ACC112 (cell line): Measurements from ENCODE around the gene GABARAPL2.
"Not testable (repeated sequence)": the region's sequence is repeated elsewhere in the genome, so short reads cannot be mapped to it uniquely, and the experiment has no call there.

ENCODE experiments used
- H2AFZ ChIP-seq: fragments of 200-600 bp; sonication (generic); one replicate; pipeline ENCODE4 v1.6.0; 2017; ENCODE audit warnings: antibody characterized with exemption, low read length; ENCODE audit not compliant: unreplicated experiment
- H3K27ac ChIP-seq: fragments of 200-600 bp; sonication (generic); 2 replicates; pipeline ENCODE4 v1.5.1; 2014; ENCODE audit warnings: low read depth, mild to moderate bottlenecking, antibody characterized with exemption, low read length, moderate library complexity
- H3K27me3 ChIP-seq: fragments of 200-600 bp; sonication (generic); 2 replicates; pipeline ENCODE4 v1.6.1; 2014; ENCODE audit warnings: mild to moderate bottlenecking, antibody characterized with exemption, low read length, moderate library complexity, mixed read lengths; ENCODE audit not compliant: insufficient read depth
- H3K36me3 ChIP-seq: fragments of 200-600 bp; sonication (generic); 2 replicates; pipeline ENCODE4 v1.6.1; 2016; ENCODE audit warnings: mild to moderate bottlenecking, antibody characterized with exemption, low read length, moderate library complexity, mixed read lengths; ENCODE audit not compliant: insufficient read depth
- H3K4me1 ChIP-seq: fragments of 200-600 bp; sonication (generic); one replicate; pipeline ENCODE4 v1.6.1; 2016; ENCODE audit warnings: low read length, mixed read lengths; ENCODE audit not compliant: insufficient read depth, unreplicated experiment, control insufficient read depth
- H3K4me3 ChIP-seq: fragments of 200-600 bp; sonication (generic); 2 replicates; pipeline ENCODE4 v1.5.1; 2014; ENCODE audit warnings: mild to moderate bottlenecking, low read depth, low read length
- H3K79me2 ChIP-seq: fragments of 200-600 bp; sonication (generic); one replicate; pipeline ENCODE4 v1.6.0; 2016; ENCODE audit warnings: low read length; ENCODE audit not compliant: control insufficient read depth, unreplicated experiment, insufficient read depth

GABARAPL2 gene

DNA sequence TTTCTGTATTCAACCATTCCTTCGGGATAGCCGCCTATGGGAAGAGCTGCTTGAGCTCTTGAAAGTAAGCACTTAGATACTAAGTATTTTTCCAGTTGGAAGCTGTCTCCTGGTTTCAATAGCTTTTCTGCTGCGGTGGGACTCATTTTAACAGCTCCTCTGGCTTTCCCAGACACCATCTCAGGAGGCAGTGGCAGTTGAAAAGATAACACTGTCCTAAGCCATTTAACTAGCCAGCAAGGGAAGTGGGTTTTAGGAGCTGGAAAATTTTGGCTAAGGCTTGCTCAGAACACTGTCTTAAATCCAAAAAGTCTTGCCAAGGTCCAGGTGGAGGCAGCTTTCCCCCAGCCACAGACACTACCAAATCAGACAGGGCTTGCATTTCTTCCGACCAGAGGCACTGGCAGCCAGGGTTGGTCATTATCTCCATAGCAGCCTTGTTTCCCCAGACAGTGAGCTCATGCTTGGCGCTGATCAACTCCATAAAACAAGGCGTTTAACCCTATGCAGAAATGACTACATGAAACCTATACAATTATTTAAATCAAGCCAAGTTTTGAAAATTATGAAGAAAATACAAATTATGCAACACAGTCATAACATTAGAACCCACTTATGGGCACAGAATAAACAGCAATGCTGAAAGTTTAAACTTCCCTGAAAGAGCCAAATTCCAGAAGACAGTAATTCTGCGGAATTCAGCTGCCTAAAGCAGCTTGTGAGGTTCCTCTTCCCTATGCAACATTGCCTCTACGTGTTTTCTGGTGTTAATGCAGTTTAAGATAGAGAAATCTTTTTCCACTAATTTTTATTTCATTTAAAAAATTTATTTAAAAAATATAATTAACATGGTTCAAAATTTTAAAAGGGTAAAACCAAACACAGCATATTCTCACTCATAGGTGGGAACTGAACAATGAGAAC is 25.0 kb downstream of the GABARAPL2 start:
- H3K4me1 ChIP-seq = peaks cover 21% of the 10 kb centered on the region
- H3K36me3 ChIP-seq = no peaks in the 10 kb centered on the region
- H3K4me3 ChIP-seq = no peak overlapping the region
- no peaks in the 10 kb centered on the region for H3K27me3 ChIP-seq
- H2AFZ ChIP-seq = no peak overlapping the region
- H3K79me2 ChIP-seq = no peaks in the 10 kb centered on the region
- H3K27ac ChIP-seq = 0 out of 2 replicates have a peak overlapping the region, but pooled peaks have one; percentile 13

- peaks cover 21% of the 10 kb centered on the region for H3K4me1 ChIP-seq
- H2AFZ ChIP-seq, H3K36me3 ChIP-seq, H3K27ac ChIP-seq, H3K79me2 ChIP-seq, H3K4me3 ChIP-seq, H3K27me3 ChIP-seq: not testable (repeated sequence)
These were observed 25.7 kb downstream of the GABARAPL2 start for GRCh38 chr16:75591927-75592326.

- no peak overlapping the region for H2AFZ ChIP-seq
- no peaks in the 10 kb centered on the region for H3K27me3 ChIP-seq
- H3K36me3 ChIP-seq = peaks cover 14% of the 10 kb centered on the region; the same call in 1 of the 2 replicates
- H3K79me2 ChIP-seq = no peaks in the 10 kb centered on the region
- H3K4me3 ChIP-seq = no peak overlapping the region
- peaks cover 21% of the 10 kb centered on the region for H3K4me1 ChIP-seq
- H3K27ac ChIP-seq = no peak overlapping the region
These were observed 27.1 kb downstream of the GABARAPL2 start for GRCh38 chr16:75593308-75593707.

- H3K79me2 ChIP-seq = no peaks in the 10 kb centered on the region
- no peak overlapping the region for H3K4me3 ChIP-seq
- H3K36me3 ChIP-seq = peaks cover 14% of the 10 kb centered on the region; the same call in 1 of the 2 replicates
- peaks cover 21% of the 10 kb centered on the region for H3K4me1 ChIP-seq
- no peak overlapping the region for H2AFZ ChIP-seq
- H3K27me3 ChIP-seq = no peaks in the 10 kb centered on the region
- H3K27ac ChIP-seq = no peak overlapping the region
These were observed 27.9 kb downstream of the GABARAPL2 start for GRCh38 chr16:75593825-75594820.

- no peak overlapping the region for H3K27ac ChIP-seq
- H3K4me3 ChIP-seq = no peak overlapping the region
- H2AFZ ChIP-seq = no peak overlapping the region
- H3K4me1 ChIP-seq = peaks cover 2% of the 10 kb centered on the region
- H3K27me3 ChIP-seq = no peaks in the 10 kb centered on the region
- peaks cover 48% of the 10 kb centered on the region for H3K36me3 ChIP-seq
- H3K79me2 ChIP-seq = no peaks in the 10 kb centered on the region
These were observed 33.5 kb downstream of the GABARAPL2 start for GRCh38 chr16:75599452-75600277.

DNA sequence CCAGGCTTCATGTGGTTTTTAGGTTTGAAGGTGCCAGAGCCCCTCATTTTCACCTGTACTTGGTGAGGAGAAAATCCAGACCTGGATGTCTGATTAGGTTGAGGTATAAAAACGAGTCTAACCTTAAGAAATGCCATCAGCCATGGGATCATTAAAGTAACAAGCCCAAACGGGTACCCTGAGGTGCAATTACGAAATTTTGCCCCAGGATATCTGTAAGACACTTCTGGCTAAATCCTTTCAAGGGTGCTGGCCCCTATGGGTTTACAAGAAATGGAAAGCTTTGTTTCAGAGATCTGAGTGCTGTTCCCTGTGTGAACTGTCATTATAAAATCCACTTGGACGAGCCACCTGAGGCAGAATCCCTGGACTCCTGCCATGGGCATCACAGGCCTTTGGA is 37.1 kb downstream of the GABARAPL2 start:
- no peak overlapping the region for H2AFZ ChIP-seq
- peaks cover 47% of the 10 kb centered on the region for H3K36me3 ChIP-seq
- H3K27ac ChIP-seq = no peak overlapping the region
- no peaks in the 10 kb centered on the region for H3K27me3 ChIP-seq
- H3K4me3 ChIP-seq = no peak overlapping the region
- no peaks in the 10 kb centered on the region for H3K4me1 ChIP-seq
- H3K79me2 ChIP-seq = no peaks in the 10 kb centered on the region

- no peaks in the 10 kb centered on the region for H3K4me1 ChIP-seq
- no peaks in the 10 kb centered on the region for H3K27me3 ChIP-seq
- no peaks in the 10 kb centered on the region for H3K79me2 ChIP-seq
- H2AFZ ChIP-seq = no peak overlapping the region
- peaks cover 58% of the 10 kb centered on the region for H3K36me3 ChIP-seq
- H3K4me3 ChIP-seq = no peak overlapping the region
- no peak overlapping the region for H3K27ac ChIP-seq
These were observed 40.3 kb downstream of the GABARAPL2 start for GRCh38 chr16:75606507-75606906.

DNA sequence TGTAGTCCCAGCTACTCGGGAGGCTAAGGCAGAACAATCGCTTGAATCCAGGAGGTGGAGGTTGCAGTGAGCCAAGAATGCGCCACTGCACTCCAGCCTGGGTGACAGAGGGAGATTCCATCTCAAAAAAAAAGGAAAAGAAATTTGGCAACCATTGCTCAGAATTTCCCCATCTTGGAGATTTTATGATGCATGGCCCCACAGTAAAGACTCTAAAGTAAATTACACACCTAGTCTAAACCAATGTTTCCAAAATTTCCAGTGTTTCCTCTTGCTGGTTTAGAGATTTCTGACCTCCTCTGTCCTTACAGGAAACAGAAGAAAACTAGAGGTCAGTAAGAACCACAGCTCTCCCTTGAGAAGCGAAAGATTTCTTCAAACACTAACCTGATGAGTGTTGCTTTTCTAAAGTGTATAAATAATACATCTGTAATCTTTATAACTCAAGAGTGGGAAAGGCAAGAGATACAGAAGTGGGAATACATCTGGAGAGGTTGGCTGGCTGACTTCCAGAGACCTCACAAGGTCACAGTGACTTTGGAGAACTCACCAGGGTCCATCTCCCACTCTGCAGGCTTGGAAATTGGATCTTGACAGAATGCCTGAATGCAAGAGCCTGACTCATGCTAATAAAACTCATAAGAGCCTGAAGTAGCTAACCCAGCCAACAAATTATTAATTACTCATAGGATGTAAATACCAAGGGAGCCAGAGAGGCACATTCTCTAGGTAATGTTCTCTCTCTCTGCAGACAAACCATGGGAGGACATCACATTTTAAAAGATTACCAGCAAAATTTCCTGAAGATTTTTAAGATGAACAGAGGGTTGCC is 48.1 kb downstream of the GABARAPL2 start:
- Histone ChIP-seq H3K36me3 (peaks cover 49% of the 10 kb centered on the region), H3K27me3 (no peaks in the 10 kb centered on the region), H3K4me1 (peaks cover 15% of the 10 kb centered on the region), H3K4me3 (no peak overlapping the region), H2AFZ (no peak overlapping the region), H3K79me2 (peaks cover 4% of the 10 kb centered on the region), H3K27ac (peak overlapping the region; percentile 77)

DNA sequence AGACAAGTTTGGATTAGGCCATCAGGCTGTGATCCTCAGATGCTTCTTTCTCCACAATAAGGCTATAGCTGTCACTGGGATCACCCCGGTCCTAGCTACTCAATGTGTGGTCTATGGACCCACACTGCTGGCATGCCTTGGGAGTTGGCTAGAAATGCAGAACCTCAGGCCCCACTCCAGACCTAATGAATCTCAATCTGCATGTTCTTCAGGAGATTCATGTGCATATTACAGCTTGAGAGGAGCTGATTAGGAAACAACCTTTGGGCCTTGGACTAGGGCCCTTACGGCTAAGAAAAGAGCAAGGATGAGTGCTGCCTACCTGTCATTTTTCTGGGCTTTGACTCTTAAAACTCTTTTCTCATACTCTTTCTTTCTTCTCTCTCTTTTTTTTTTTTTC is 49.4 kb downstream of the GABARAPL2 start:
- peaks cover 39% of the 10 kb centered on the region for H3K36me3 ChIP-seq
- no peak overlapping the region for H3K4me3 ChIP-seq
- H3K27ac ChIP-seq = peak overlapping the region; percentile 21; the same call in 1 of the 2 replicates
- no peak overlapping the region for H2AFZ ChIP-seq
- peaks cover 16% of the 10 kb centered on the region for H3K4me1 ChIP-seq
- H3K79me2 ChIP-seq = peaks cover 4% of the 10 kb centered on the region
- H3K27me3 ChIP-seq = no peaks in the 10 kb centered on the region
